Liver (tissue), 9 donors: ENCODE measurements around the gene NTPCR. TPM values are rescaled to one million over a fixed set of nuclear protein-coding genes. Genes with fewer than 3 reads are reported as not detected.

ENCODE experiments used
- DNase-seq: peaks from one replicate; pipeline ENCODE4 v3.0.0-alpha.2; 2017; ENCODE audit warnings: low spot score
- H3K27ac ChIP-seq, 2 donors: one replicate each; pipeline ENCODE4 v1.7.0; 2013; ENCODE audit warnings: inconsistent platforms in 2 of 2, low read length in 2 of 2, control low read depth in 1 of 2, low read depth in 1 of 2, mild to moderate bottlenecking in 1 of 2
- H3K27me3 ChIP-seq, 4 donors: one replicate each; pipeline versions ENCODE4 v1.6.1 to v1.7.0; 2013; ENCODE audit warnings: low read length in 3 of 4, inconsistent platforms in 1 of 4, mild to moderate bottlenecking in 1 of 4, moderate library complexity in 1 of 4; ENCODE audit not compliant: control insufficient read depth in 4 of 4, insufficient read depth in 4 of 4
- H3K36me3 ChIP-seq, 4 donors: one replicate each; pipeline versions ENCODE4 v1.6.1 to v1.7.0; 2013; ENCODE audit warnings: low read length in 3 of 4, mild to moderate bottlenecking in 3 of 4, low read depth in 1 of 4, moderate library complexity in 1 of 4; ENCODE audit not compliant: control insufficient read depth in 4 of 4, insufficient read depth in 3 of 4
- H3K4me1 ChIP-seq, 4 donors: one replicate each; pipeline versions ENCODE4 v1.6.1 to v1.7.0; 2013; ENCODE audit warnings: low read length in 3 of 4, mild to moderate bottlenecking in 3 of 4, moderate library complexity in 1 of 4; ENCODE audit not compliant: control insufficient read depth in 4 of 4, insufficient read depth in 4 of 4
- H3K4me3 ChIP-seq, 3 donors: one replicate each; pipeline versions ENCODE4 v1.6.1 to v1.7.0; 2013; ENCODE audit warnings: low read length in 3 of 3, control low read depth in 1 of 3, low read depth in 1 of 3, mild to moderate bottlenecking in 1 of 3
- H3K9ac ChIP-seq, 2 donors: one replicate each; pipeline ENCODE4 v1.7.0; 2013; ENCODE audit warnings: low read length in 2 of 2, mild to moderate bottlenecking in 2 of 2, moderate library complexity in 2 of 2, control low read depth in 1 of 2, low read depth in 1 of 2
- H3K9me3 ChIP-seq, 4 donors: one replicate each; pipeline versions ENCODE4 v1.6.1 to v1.7.0; 2013; ENCODE audit warnings: low read length in 3 of 4; ENCODE audit not compliant: control insufficient read depth in 4 of 4
- EGR1 ChIP-seq, 2 donors: IDR thresholded peaks; 2 replicates each; pipeline ENCODE4 v1.6.1; 2016 to 2018; ENCODE audit warnings: antibody characterized with exemption in 2 of 2, low read depth in 2 of 2
- FOXA1 ChIP-seq: IDR thresholded peaks from 2 replicates; pipeline ENCODE4 v1.6.1; 2016; ENCODE audit warnings: antibody characterized with exemption
- FOXA2 ChIP-seq: IDR thresholded peaks from 2 replicates; pipeline ENCODE4 v1.6.1; 2016; ENCODE audit warnings: antibody characterized with exemption
- GABPA ChIP-seq, 2 donors: IDR thresholded peaks in 1 of 2; conservative IDR thresholded peaks in 1 of 2; 2 replicates each; pipeline ENCODE4 v1.6.1; 2016; ENCODE audit warnings: antibody characterized with exemption in 2 of 2, mild to moderate bottlenecking in 1 of 2, moderate library complexity in 1 of 2
- HNF4G ChIP-seq: IDR thresholded peaks from 2 replicates; pipeline ENCODE4 v1.6.1; 2016; ENCODE audit warnings: antibody characterized with exemption
- JUND ChIP-seq, 2 donors: IDR thresholded peaks; 2 replicates each; pipeline ENCODE4 v1.6.1; 2016; ENCODE audit warnings: antibody characterized with exemption in 2 of 2
- MAX ChIP-seq: IDR thresholded peaks from 2 replicates; pipeline ENCODE4 v1.6.1; 2016; ENCODE audit warnings: antibody characterized with exemption
- NR2F2 ChIP-seq: IDR thresholded peaks from 2 replicates; pipeline ENCODE4 v1.6.1; 2016; ENCODE audit warnings: antibody characterized with exemption
- REST ChIP-seq: IDR thresholded peaks from 2 replicates; pipeline ENCODE4 v1.6.1; 2016; ENCODE audit warnings: antibody characterized with exemption, mild to moderate bottlenecking
- RXRA ChIP-seq, 2 donors: IDR thresholded peaks; 2 replicates each; pipeline ENCODE4 v1.6.1; 2017 to 2018; ENCODE audit warnings: antibody characterized with exemption in 2 of 2, mild to moderate bottlenecking in 1 of 2
- WGBS: extraction: QIAGEN DNeasy Blood & Tissue Kit; methylation state at CpG from one replicate; pipeline ENCODE4 v1.1.7; 2013; 5-methylcytosine and 5-hydroxymethylcytosine counted together
- polyA plus RNA-seq, 2 donors: library from polyadenylated mRNA; stranded (reverse) in 1 of 2; unstranded in 1 of 2; fragments of 200-250 nt in 1 of 2; fragments of >200 nt in 1 of 2; fragmentation: Nextera tagmentation in 1 of 2; extraction: Ambion mirVana in 1 of 2; gene quantifications; one replicate each; pipeline versions ENCODE4 v1.2.1 to v1.2.3, GENCODE V29; 2013 to 2015
- total RNA-seq, 2 donors: library from RNA; depleted of rRNA; stranded (reverse); fragments of >200 nt; gene quantifications; one replicate each; pipeline ENCODE4 v1.2.3, GENCODE V29; 2014
- donor health status: healthy.
- donor health status: healthy.
- donor health status: healthy.
- donor health status: healthy.
- donor health status: healthy.

NTPCR gene
- total and polyA plus RNA-seq, 4 donors, result 7.2 to 37.2 (median 19.2) TPM

DNA sequence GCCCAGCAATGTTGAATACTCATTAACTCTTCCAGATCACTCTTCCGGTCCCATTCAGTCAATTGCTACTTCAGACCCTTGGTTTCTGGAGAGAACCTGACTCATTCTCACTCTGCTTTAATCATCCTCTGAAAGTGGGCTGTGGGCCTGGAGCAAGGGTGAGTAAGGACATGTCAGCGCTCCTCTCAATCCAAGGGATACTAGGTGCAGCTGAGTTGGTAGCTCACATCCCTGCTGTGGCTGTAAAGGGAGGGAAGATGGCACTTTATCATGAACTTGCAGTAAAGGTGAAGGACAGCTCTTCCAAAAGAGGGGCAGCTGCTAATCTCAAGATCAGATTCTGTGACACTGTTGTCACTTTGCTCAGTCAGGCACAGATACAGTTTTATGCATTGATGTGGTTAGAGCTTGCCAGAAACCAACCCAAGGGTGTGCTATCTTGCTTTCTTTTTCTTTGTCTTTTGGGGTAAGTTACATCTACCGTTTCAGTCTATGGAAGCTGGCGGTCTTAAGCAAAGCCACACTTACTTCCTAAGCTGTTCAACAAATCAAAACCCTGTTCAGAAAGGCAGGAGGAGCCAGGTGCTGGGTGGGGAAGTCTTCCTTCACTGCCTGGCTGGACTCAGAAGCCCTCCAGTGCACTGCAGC lies 26.5 kb upstream of the NTPCR start:
- Histone ChIP-seq H3K27me3 (no peaks in the 10 kb centered on the region), H3K4me3 (no peak overlapping the region), H3K9ac (no peak overlapping the region), H3K9me3 (no peaks in the 10 kb centered on the region), H3K27ac (no peak overlapping the region), H3K36me3 (no peaks in the 10 kb centered on the region), H3K4me1 (no peaks in the 10 kb centered on the region)
- 85% methylated on average over 4 of the region's 4 CpGs for WGBS
- no peak for TF ChIP-seq REST
- TF ChIP-seq GABPA (IDR thresholded peaks at IDR 0.05 in 1 of 2, conservative IDR thresholded peaks at IDR 0.05 in 1 of 2), result no peak
- no peak for TF ChIP-seq HNF4G
- no peak for TF ChIP-seq RXRA (IDR thresholded peaks at IDR 0.05)
- TF ChIP-seq MAX, result no peak
- no peak for TF ChIP-seq FOXA1
- no peak for TF ChIP-seq FOXA2
- no peak for TF ChIP-seq NR2F2
- TF ChIP-seq EGR1 (IDR thresholded peaks at IDR 0.05; ENCODE audit: low read depth in 2 of 2), result no peak
- TF ChIP-seq JUND (IDR thresholded peaks at IDR 0.05), result no peak
- no peak for DNase-seq

GRCh38 chr1:232924874-232925273 lies 25.5 kb upstream of the NTPCR start:
- 88% methylated on average over 3 of the region's 3 CpGs for WGBS
- DNase-seq, result no peak
- Histone ChIP-seq H3K4me3 (no peak overlapping the region), H3K36me3 (no peaks in the 10 kb centered on the region), H3K9ac (no peak overlapping the region), H3K27me3 (no peaks in the 10 kb centered on the region), H3K9me3 (no peaks in the 10 kb centered on the region), H3K27ac (no peak overlapping the region), H3K4me1 (no peaks in the 10 kb centered on the region)
- TF ChIP-seq REST (no peak), EGR1 (IDR thresholded peaks at IDR 0.05; ENCODE audit: low read depth in 2 of 2) (no peak), FOXA1 (no peak), MAX (no peak), RXRA (IDR thresholded peaks at IDR 0.05) (no peak)
